ENCODE data around the gene KLF12. TPM values are rescaled to one million over a fixed set of nuclear protein-coding genes. Genes with fewer than 3 reads are reported as not detected.

Gene KLF12
- total RNA-seq, 1 donor from 2014 or later, result 52.4 TPM

- DNase-seq, result no peak
These were observed 647 bp upstream of the KLF12 start for GRCh38 chr13:74134777-74135325.

GRCh38 chr13:74133657-74134201 lies 475 bp downstream of the KLF12 start:
- peak; percentile 61 for DNase-seq

GRCh38 chr13:74132776-74133656 lies 1.2 kb downstream of the KLF12 start:
- DNase-seq, result peak; percentile 12

GRCh38 chr13:74132152-74132775 lies 1.9 kb downstream of the KLF12 start:
- no peak for DNase-seq

GRCh38 chr13:74131227-74131626 lies 3.0 kb downstream of the KLF12 start:
- no peak for DNase-seq

- DNase-seq, result no peak
These were observed 4.6 kb downstream of the KLF12 start for GRCh38 chr13:74129500-74130191.

GRCh38 chr13:74128156-74128767 lies 5.9 kb downstream of the KLF12 start:
- no peak for DNase-seq

GRCh38 chr13:74118328-74118727 lies 15.9 kb downstream of the KLF12 start:
- no peak for DNase-seq

- DNase-seq, result no peak
These were observed 16.9 kb downstream of the KLF12 start for GRCh38 chr13:74117207-74117705.

- DNase-seq, result no peak
These were observed 19.1 kb downstream of the KLF12 start for GRCh38 chr13:74115133-74115532.

GRCh38 chr13:74114641-74115040 lies 19.6 kb downstream of the KLF12 start:
- DNase-seq, result no peak

GRCh38 chr13:74114202-74114601 lies 20.0 kb downstream of the KLF12 start:
- no peak for DNase-seq

GRCh38 chr13:74111901-74112824 lies 22.0 kb downstream of the KLF12 start:
- no peak for DNase-seq

GRCh38 chr13:74111399-74111798 lies 22.8 kb downstream of the KLF12 start:
- no peak for DNase-seq

- DNase-seq, result no peak
These were observed 24.2 kb downstream of the KLF12 start for GRCh38 chr13:74110053-74110452.

GRCh38 chr13:74107598-74107997 lies 26.6 kb downstream of the KLF12 start:
- DNase-seq, result no peak

GRCh38 chr13:74105871-74106270 lies 28.3 kb downstream of the KLF12 start:
- no peak for DNase-seq

- no peak for DNase-seq
These were observed 29.4 kb downstream of the KLF12 start for GRCh38 chr13:74104661-74105275.

- DNase-seq, result no peak
These were observed 30.1 kb downstream of the KLF12 start for GRCh38 chr13:74103970-74104555.

- DNase-seq, result no peak
These were observed 31.0 kb downstream of the KLF12 start for GRCh38 chr13:74103196-74103595.

All from occipital lobe (tissue), 2 donors.